PC-9 (cell line): ENCODE results near the gene BRPF3. TPM values are rescaled to one million over a fixed set of nuclear protein-coding genes. Genes with fewer than 3 reads are reported as not detected.

Experiments
- BruUV-seq: library from RNA; stranded (reverse); fragments of 400-500 nt; replicated peaks from 2 replicates; lab custom pipeline; 2021; lab: Mats Ljungman, UMichigan
- CTCF ChIA-PET: fragments of 300-600 bp; sonication (Branson Sonifier 250); formaldehyde crosslinking; loops from one replicate; lab custom pipeline; 2022; ENCODE audit warnings: antibody characterized with exemption; lab: Charles Lee
- POLR2A ChIA-PET: fragments of 300-600 bp; sonication (Branson Sonifier 250); formaldehyde crosslinking; loops from one replicate; lab custom pipeline; 2022; ENCODE audit warnings: antibody characterized with exemption; ENCODE audit not compliant: unreplicated experiment; lab: Charles Lee
- DNase-seq, 2 experiments: peaks; one replicate each; pipeline versions ENCODE4 v3.0.0 to v3.0.0-alpha.2; 2015 to 2022; ENCODE audit warnings: mixed read lengths in 1 of 2
- H2AFZ ChIP-seq: fragments of 200-600 bp; sonication (generic); 2 replicates; pipeline ENCODE4 v1.8.1; 2017; ENCODE audit warnings: antibody characterized with exemption
- H3F3A ChIP-seq: fragments of 200-600 bp; sonication (generic); 2 replicates; pipeline ENCODE4 v1.8.1; 2017; ENCODE audit warnings: antibody characterized with exemption, mild to moderate bottlenecking, low read depth; ENCODE audit not compliant: insufficient read depth
- H3K27ac ChIP-seq: fragments of 200-600 bp; sonication (generic); 2 replicates; pipeline ENCODE4 v1.6.1; 2016; ENCODE audit warnings: mixed run types
- H3K27me3 ChIP-seq: fragments of 200-600 bp; sonication (generic); 2 replicates; pipeline ENCODE4 v1.6.1; 2016; ENCODE audit warnings: low read depth, mixed run types; ENCODE audit not compliant: insufficient read depth
- H3K36me3 ChIP-seq: fragments of 200-600 bp; sonication (generic); 2 replicates; pipeline ENCODE4 v1.6.1; 2016; ENCODE audit warnings: low read depth, mixed run types
- H3K4me1 ChIP-seq: fragments of 200-600 bp; sonication (generic); replicated peaks from 2 replicates; pipeline ENCODE4 v1.6.1; 2016; ENCODE audit warnings: mixed run types; ENCODE audit not compliant: insufficient read depth
- H3K4me2 ChIP-seq: fragments of 200-600 bp; sonication (generic); 2 replicates; pipeline ENCODE4 v1.6.1; 2017; ENCODE audit warnings: mixed run types
- H3K4me3 ChIP-seq: fragments of 200-600 bp; sonication (generic); 2 replicates; pipeline ENCODE4 v1.6.1; 2016; ENCODE audit warnings: mixed run types
- H3K79me2 ChIP-seq: fragments of 200-600 bp; sonication (generic); 2 replicates; pipeline ENCODE4 v1.6.1; 2017; ENCODE audit warnings: low read depth, mixed run types
- H3K9me2 ChIP-seq: fragments of 200-600 bp; sonication (generic); 2 replicates; pipeline ENCODE4 v1.8.1; 2017; ENCODE audit warnings: mild to moderate bottlenecking; ENCODE audit not compliant: insufficient read depth
- H3K9me3 ChIP-seq: fragments of 200-600 bp; sonication (generic); 2 replicates; pipeline ENCODE4 v1.8.1; 2016; ENCODE audit warnings: low read depth; ENCODE audit not compliant: insufficient read depth
- H4K20me1 ChIP-seq: fragments of 200-600 bp; sonication (generic); 2 replicates; pipeline ENCODE4 v1.8.1; 2017; ENCODE audit not compliant: insufficient read depth
- CTCF ChIP-seq: fragments of 200-600 bp; sonication (generic); conservative IDR thresholded peaks from 2 replicates; pipeline ENCODE4 v1.6.1; 2017; ENCODE audit warnings: mixed run types, antibody characterized with exemption, mild to moderate bottlenecking, moderate library complexity
- EZH2 ChIP-seq: fragments of 200-600 bp; sonication (generic); IDR thresholded peaks from 2 replicates; pipeline ENCODE4 v1.8.0; 2017; ENCODE audit warnings: antibody characterized with exemption, low read depth
- intact Hi-C: fragments of 100-400 bp; cut with micrococcal nuclease; formaldehyde crosslinking; loops from one replicate; pipeline ENCODE4 v1.10.0; 2022; ENCODE audit not compliant: unreplicated experiment
- total RNA-seq: library from RNA; stranded (reverse); gene quantifications from 2 replicates; pipeline ENCODE4 v1.2.3, GENCODE V29; 2021

Gene BRPF3
- total RNA-seq, 1 experiment from 2014 or later: 32.3 TPM

DNA sequence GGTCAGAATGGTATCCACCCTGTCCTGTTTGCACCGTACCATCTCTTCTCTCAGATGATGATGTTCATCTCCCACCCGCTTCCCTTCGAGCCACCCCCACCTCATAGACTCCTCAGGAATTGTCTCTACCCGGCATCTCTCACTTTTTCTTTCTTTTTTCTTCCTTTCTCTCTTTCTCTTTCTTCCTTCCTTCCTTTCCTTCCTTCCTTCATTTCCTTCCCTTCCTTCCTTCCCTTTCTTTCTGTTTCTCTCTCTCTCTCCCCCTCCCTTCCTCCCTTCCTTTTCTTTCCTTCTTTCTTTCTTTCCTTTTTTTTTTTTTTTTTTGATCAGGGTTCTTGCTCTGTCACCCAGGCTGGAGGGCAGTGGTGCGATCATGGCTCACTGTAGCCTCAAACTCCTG is 45.6 kb downstream of the BRPF3 start:
- Histone ChIP-seq H3K9me2 (no peaks in the 10 kb centered on the region), H4K20me1 (no peaks in the 10 kb centered on the region), H3K27ac (no peak overlapping the region), H3K36me3 (no peaks in the 10 kb centered on the region), H3F3A (no peaks in the 10 kb centered on the region), H2AFZ (no peak overlapping the region), H3K79me2 (no peaks in the 10 kb centered on the region), H3K4me1 (peaks cover 20% of the 10 kb centered on the region; the same call in 1 of the 2 replicates), H3K4me3 (no peak overlapping the region), H3K27me3 (no peaks in the 10 kb centered on the region), H3K9me3 (no peaks in the 10 kb centered on the region), H3K4me2 (no peak overlapping the region)
- no TSS peak for BruUV-seq
- intact Hi-C loops: no loop called here
- ChIA-PET CTCF (no interaction called here), POLR2A (no interaction called here)
- DNase-seq: no peak
- TF ChIP-seq CTCF (no peak), EZH2 (no peak)

DNA sequence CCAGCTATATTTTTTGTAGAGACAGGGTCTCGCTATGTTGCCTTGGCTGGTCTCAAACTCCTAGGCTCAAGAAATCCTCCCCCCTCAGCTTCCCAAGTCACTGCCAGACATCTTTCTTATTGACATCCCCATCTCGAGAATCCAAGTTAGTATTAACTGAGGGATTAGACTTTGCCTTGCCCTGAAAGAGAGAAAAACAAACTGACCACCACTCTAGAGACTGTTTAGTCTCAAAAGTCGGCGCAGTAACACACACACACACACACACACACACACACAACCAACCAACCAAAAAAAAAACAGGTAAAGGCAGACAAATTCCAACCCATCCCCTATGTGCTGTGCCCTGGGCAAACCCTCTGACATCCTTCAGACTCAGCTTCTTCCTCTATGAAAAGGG is 46.1 kb downstream of the BRPF3 start:
- Histone ChIP-seq H3K9me2 (no peaks in the 10 kb centered on the region), H3K27me3 (no peaks in the 10 kb centered on the region), H3K9me3 (no peaks in the 10 kb centered on the region), H3K36me3 (no peaks in the 10 kb centered on the region), H3K27ac (no peak overlapping the region), H3K4me2 (no peak overlapping the region), H3K79me2 (no peaks in the 10 kb centered on the region), H3K4me3 (no peak overlapping the region), H4K20me1 (no peaks in the 10 kb centered on the region), H2AFZ (no peak overlapping the region), H3K4me1 (peaks cover 25% of the 10 kb centered on the region), H3F3A (no peaks in the 10 kb centered on the region)
- no TSS peak for BruUV-seq
- no peak for DNase-seq
- POLR2A ChIA-PET: no interaction called here
- TF ChIP-seq CTCF (no peak), EZH2 (no peak)
- CTCF ChIA-PET: no interaction called here
- intact Hi-C loops: no loop called here

DNA sequence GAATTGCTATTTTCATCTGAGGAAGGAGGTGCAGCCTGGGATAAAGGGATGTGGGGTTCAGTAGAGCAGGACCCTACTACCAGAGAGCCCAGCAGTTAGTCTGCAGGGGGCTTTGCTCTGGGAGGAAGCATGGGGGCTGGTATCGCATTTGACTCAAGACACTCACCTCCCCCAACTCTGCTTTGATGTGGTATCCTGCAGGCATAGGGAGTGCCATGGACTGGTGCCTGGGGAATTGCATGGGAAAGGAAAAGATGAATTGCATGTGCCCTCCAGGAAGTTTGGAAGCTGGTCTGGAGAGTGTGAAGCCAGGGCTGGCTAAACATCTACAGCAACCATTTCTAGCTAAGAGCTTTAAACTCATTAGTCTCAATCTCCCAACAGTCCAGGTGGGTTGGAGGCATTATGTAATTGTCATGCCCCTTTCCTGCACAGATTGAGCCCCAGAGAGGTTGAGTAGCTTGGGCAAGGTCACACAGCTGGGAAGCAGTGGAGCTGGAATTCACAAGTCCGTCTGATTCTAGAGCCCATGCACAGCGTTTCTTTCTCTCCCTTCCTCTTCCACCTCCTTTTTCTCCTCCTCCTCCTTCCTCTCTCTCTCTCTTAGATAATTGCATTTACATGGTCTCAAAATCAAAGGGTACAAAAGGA is 47.1 kb downstream of the BRPF3 start:
- Histone ChIP-seq H3K79me2 (no peaks in the 10 kb centered on the region), H3K27me3 (no peaks in the 10 kb centered on the region), H2AFZ (no peak overlapping the region), H3K36me3 (no peaks in the 10 kb centered on the region), H3K4me1 (peaks cover 36% of the 10 kb centered on the region), H3K4me2 (no peak overlapping the region), H3K27ac (no peak overlapping the region), H3K4me3 (no peak overlapping the region), H3K9me3 (no peaks in the 10 kb centered on the region), H3K9me2 (no peaks in the 10 kb centered on the region), H3F3A (no peaks in the 10 kb centered on the region), H4K20me1 (no peaks in the 10 kb centered on the region)
- TF ChIP-seq CTCF (no peak), EZH2 (no peak)
- no TSS peak for BruUV-seq
- POLR2A ChIA-PET: no interaction called here
- CTCF ChIA-PET: no interaction called here
- intact Hi-C loops: no loop called here
- DNase-seq: no peak
